WTC11 (cell line): ENCODE measurements around the gene SCN9A. TPM values are rescaled to one million over a fixed set of nuclear protein-coding genes. Genes with fewer than 3 reads are reported as not detected.

ENCODE experiments used
- ATAC-seq: fragments of 200-7000 bp; cut with Tn5 transposase; 2 replicates; pipeline ENCODE4 v1.10.0; 2021; ENCODE audit warnings: mild to moderate bottlenecking, moderate library complexity
- CTCF ChIA-PET: fragments of 300-600 bp; sonication (Branson Sonifier 250); formaldehyde crosslinking; loops from one replicate; lab custom pipeline; 2021; ENCODE audit warnings: antibody characterized with exemption; lab: Charles Lee
- POLR2A ChIA-PET: fragments of 350-600 bp; sonication (Branson Sonifier 250); formaldehyde crosslinking; loops from one replicate; lab custom pipeline; 2021; ENCODE audit warnings: antibody characterized with exemption; lab: Charles Lee
- DNase-seq: peaks from one replicate; pipeline ENCODE4 v3.0.0; 2021; ENCODE audit warnings: low spot score
- H3K27ac Mint-ChIP-seq: 2 replicates; pipeline ENCODE4 v1.8.0; 2021; ENCODE audit warnings: mixed read lengths
- H3K27me3 Mint-ChIP-seq: 2 replicates; pipeline ENCODE4 v1.8.0; 2021; ENCODE audit warnings: low read depth, mild to moderate bottlenecking, moderate library complexity, mixed read lengths
- H3K36me3 Mint-ChIP-seq: 2 replicates; pipeline ENCODE4 v1.8.0; 2021; ENCODE audit warnings: mixed read lengths
- H3K4me1 Mint-ChIP-seq: 2 replicates; pipeline ENCODE4 v1.8.0; 2022; ENCODE audit warnings: mixed read lengths
- H3K4me3 Mint-ChIP-seq: 2 replicates; pipeline ENCODE4 v1.8.0; 2021; ENCODE audit warnings: mild to moderate bottlenecking, moderate library complexity, mixed read lengths
- H3K9me3 Mint-ChIP-seq: 2 replicates; pipeline ENCODE4 v1.8.0; 2021; ENCODE audit warnings: mixed read lengths
- AFF4 ChIP-seq: sonication (generic); formaldehyde crosslinking; IDR thresholded peaks from 2 replicates; pipeline ENCODE4 v1.8.1; 2023; ENCODE audit warnings: mild to moderate bottlenecking, missing genetic modification reagents, borderline replicate concordance
- ATF2 ChIP-seq: sonication (generic); formaldehyde crosslinking; IDR thresholded peaks from 2 replicates; pipeline ENCODE4 v1.8.1; 2022; ENCODE audit warnings: low read depth, missing genetic modification reagents, borderline replicate concordance
- ELF4 ChIP-seq: sonication (generic); formaldehyde crosslinking; IDR thresholded peaks from 2 replicates; pipeline ENCODE4 v1.8.1; 2022; ENCODE audit warnings: low read depth, mild to moderate bottlenecking, moderate library complexity, missing genetic modification reagents
- ESRRA ChIP-seq: sonication (generic); formaldehyde crosslinking; IDR thresholded peaks from 2 replicates; pipeline ENCODE4 v1.8.1; 2022; ENCODE audit warnings: mild to moderate bottlenecking, missing genetic modification reagents, borderline replicate concordance
- GABPB1 ChIP-seq: sonication (generic); formaldehyde crosslinking; IDR thresholded peaks from 2 replicates; pipeline ENCODE4 v1.8.1; 2023; ENCODE audit warnings: mild to moderate bottlenecking, missing genetic modification reagents
- MAX ChIP-seq: sonication (generic); formaldehyde crosslinking; IDR thresholded peaks from 2 replicates; pipeline ENCODE4 v1.8.0; 2022; ENCODE audit warnings: mild to moderate bottlenecking, missing genetic modification reagents
- MXD4 ChIP-seq: fragments of 250-450 bp; sonication (Bioruptor Pico); IDR thresholded peaks from 2 replicates; pipeline ENCODE4 v1.8.0; 2021; ENCODE audit warnings: mild to moderate bottlenecking, moderate library complexity, borderline replicate concordance
- NFATC4 ChIP-seq: fragments of 250-450 bp; sonication (Bioruptor Pico); IDR thresholded peaks from 2 replicates; pipeline ENCODE4 v1.9.0; 2021; ENCODE audit warnings: mild to moderate bottlenecking
- RELA ChIP-seq: sonication (generic); formaldehyde crosslinking; IDR thresholded peaks from 2 replicates; pipeline ENCODE4 v1.8.1; 2022; ENCODE audit warnings: missing genetic modification reagents, mild to moderate bottlenecking, borderline replicate concordance
- STAT6 ChIP-seq: sonication (generic); formaldehyde crosslinking; conservative IDR thresholded peaks from 2 replicates; pipeline ENCODE4 v1.8.1; 2023; ENCODE audit warnings: mild to moderate bottlenecking, low read depth, missing genetic modification reagents, moderate library complexity
- TCF7 ChIP-seq: sonication (generic); formaldehyde crosslinking; IDR thresholded peaks from 2 replicates; pipeline ENCODE4 v1.8.0; 2022; ENCODE audit warnings: mild to moderate bottlenecking, low read depth, missing genetic modification reagents, moderate library complexity
- ZNF121 ChIP-seq: sonication (generic); formaldehyde crosslinking; IDR thresholded peaks from 2 replicates; pipeline ENCODE4 v1.8.0; 2023; ENCODE audit warnings: missing genetic modification reagents
- ZNF263 ChIP-seq: sonication (generic); formaldehyde crosslinking; IDR thresholded peaks from 2 replicates; pipeline ENCODE4 v1.8.1; 2022; ENCODE audit warnings: low read depth, mild to moderate bottlenecking, moderate library complexity, missing genetic modification reagents
- ZNF281 ChIP-seq: sonication (generic); formaldehyde crosslinking; IDR thresholded peaks from 2 replicates; pipeline ENCODE4 v1.8.0; 2023; ENCODE audit warnings: mild to moderate bottlenecking, missing genetic modification reagents
- ZSCAN18 ChIP-seq: fragments of 250-450 bp; sonication (Bioruptor Pico); IDR thresholded peaks from 2 replicates; pipeline ENCODE4 v2.1.2; 2022; ENCODE audit warnings: mild to moderate bottlenecking, moderate library complexity
- total RNA-seq: library from RNA; stranded (reverse); gene quantifications from 3 replicates; pipeline ENCODE4 v1.2.3, GENCODE V29; 2021
- TF ChIP-seq, protein P1 (sequence below): sonication (generic); formaldehyde crosslinking; IDR thresholded peaks from 2 replicates; pipeline ENCODE4 v1.8.1; 2023; ENCODE audit warnings: mild to moderate bottlenecking, missing genetic modification reagents, moderate library complexity
- TF ChIP-seq, protein P2 (sequence below): sonication (generic); formaldehyde crosslinking; IDR thresholded peaks from 2 replicates; pipeline ENCODE4 v1.8.1; 2022; ENCODE audit warnings: mild to moderate bottlenecking, missing genetic modification reagents, moderate library complexity, borderline replicate concordance
- TF ChIP-seq, protein P3 (sequence below): sonication (generic); formaldehyde crosslinking; IDR thresholded peaks from 2 replicates; pipeline ENCODE4 v1.8.0; 2022; ENCODE audit warnings: mild to moderate bottlenecking, missing genetic modification reagents
- TF ChIP-seq, protein P4 (sequence below): sonication (generic); formaldehyde crosslinking; IDR thresholded peaks from 2 replicates; pipeline ENCODE4 v1.8.1; 2022; ENCODE audit warnings: missing genetic modification reagents, borderline replicate concordance

Gene SCN9A
- total RNA-seq, 1 experiment from 2014 or later, result 7.3 TPM

GRCh38 chr2:166278856-166279255, 96.9 kb downstream of the SCN9A start:
- no peak for ATAC-seq
- POLR2A ChIA-PET, result no interaction called here
- Mint-ChIP-seq H3K27ac (no peak overlapping the region), H3K27me3 (no peaks in the 10 kb centered on the region), H3K4me1 (no peaks in the 10 kb centered on the region), H3K4me3 (no peak overlapping the region), H3K9me3 (no peaks in the 10 kb centered on the region)
- CTCF ChIA-PET, result no interaction called here
- no peak for TF ChIP-seq AFF4 (CRISPR knock-in tag)
- no peak for TF ChIP-seq GABPB1 (CRISPR knock-in tag)
- no peak for TF ChIP-seq ELF4 (CRISPR knock-in tag)
- no peak for TF ChIP-seq RELA (CRISPR knock-in tag)
- no peak for TF ChIP-seq NFATC4 (CRISPR knock-in tag)
- TF ChIP-seq, protein P1, sequence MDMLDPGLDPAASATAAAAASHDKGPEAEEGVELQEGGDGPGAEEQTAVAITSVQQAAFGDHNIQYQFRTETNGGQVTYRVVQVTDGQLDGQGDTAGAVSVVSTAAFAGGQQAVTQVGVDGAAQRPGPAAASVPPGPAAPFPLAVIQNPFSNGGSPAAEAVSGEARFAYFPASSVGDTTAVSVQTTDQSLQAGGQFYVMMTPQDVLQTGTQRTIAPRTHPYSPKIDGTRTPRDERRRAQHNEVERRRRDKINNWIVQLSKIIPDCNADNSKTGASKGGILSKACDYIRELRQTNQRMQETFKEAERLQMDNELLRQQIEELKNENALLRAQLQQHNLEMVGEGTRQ (CRISPR knock-in tag), result no peak
- TF ChIP-seq, protein P2, sequence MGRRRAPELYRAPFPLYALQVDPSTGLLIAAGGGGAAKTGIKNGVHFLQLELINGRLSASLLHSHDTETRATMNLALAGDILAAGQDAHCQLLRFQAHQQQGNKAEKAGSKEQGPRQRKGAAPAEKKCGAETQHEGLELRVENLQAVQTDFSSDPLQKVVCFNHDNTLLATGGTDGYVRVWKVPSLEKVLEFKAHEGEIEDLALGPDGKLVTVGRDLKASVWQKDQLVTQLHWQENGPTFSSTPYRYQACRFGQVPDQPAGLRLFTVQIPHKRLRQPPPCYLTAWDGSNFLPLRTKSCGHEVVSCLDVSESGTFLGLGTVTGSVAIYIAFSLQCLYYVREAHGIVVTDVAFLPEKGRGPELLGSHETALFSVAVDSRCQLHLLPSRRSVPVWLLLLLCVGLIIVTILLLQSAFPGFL (CRISPR knock-in tag), result no peak
- TF ChIP-seq ZSCAN18 (CRISPR knock-in tag), result no peak
- TF ChIP-seq, protein P3, sequence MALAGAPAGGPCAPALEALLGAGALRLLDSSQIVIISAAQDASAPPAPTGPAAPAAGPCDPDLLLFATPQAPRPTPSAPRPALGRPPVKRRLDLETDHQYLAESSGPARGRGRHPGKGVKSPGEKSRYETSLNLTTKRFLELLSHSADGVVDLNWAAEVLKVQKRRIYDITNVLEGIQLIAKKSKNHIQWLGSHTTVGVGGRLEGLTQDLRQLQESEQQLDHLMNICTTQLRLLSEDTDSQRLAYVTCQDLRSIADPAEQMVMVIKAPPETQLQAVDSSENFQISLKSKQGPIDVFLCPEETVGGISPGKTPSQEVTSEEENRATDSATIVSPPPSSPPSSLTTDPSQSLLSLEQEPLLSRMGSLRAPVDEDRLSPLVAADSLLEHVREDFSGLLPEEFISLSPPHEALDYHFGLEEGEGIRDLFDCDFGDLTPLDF (CRISPR knock-in tag), result no peak
- TF ChIP-seq MAX (CRISPR knock-in tag), result no peak
- no peak for TF ChIP-seq ZNF121 (CRISPR knock-in tag)
- TF ChIP-seq ESRRA, result no peak
- no peak for TF ChIP-seq ZNF281 (CRISPR knock-in tag)
- no peak for TF ChIP-seq STAT6
- TF ChIP-seq ATF2, result no peak
- TF ChIP-seq MXD4 (CRISPR knock-in tag), result no peak
- no peak for TF ChIP-seq TCF7
- TF ChIP-seq ZNF263 (CRISPR knock-in tag), result no peak
- TF ChIP-seq, protein P4, sequence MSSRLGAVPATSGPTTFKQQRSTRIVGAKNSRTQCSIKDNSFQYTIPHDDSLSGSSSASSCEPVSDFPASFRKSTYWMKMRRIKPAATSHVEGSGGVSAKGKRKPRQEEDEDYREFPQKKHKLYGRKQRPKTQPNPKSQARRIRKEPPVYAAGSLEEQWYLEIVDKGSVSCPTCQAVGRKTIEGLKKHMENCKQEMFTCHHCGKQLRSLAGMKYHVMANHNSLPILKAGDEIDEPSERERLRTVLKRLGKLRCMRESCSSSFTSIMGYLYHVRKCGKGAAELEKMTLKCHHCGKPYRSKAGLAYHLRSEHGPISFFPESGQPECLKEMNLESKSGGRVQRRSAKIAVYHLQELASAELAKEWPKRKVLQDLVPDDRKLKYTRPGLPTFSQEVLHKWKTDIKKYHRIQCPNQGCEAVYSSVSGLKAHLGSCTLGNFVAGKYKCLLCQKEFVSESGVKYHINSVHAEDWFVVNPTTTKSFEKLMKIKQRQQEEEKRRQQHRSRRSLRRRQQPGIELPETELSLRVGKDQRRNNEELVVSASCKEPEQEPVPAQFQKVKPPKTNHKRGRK (CRISPR knock-in tag), result no peak
- TF ChIP-seq, all 79 proteins: peak for 0
- no peak for DNase-seq
- no peaks in the 10 kb centered on the region; the same call in 1 of the 2 replicates for H3K36me3 Mint-ChIP-seq
